HEK293T (cell line): Measurements from ENCODE around the gene SIPA1L3.

Source experiments
- CTCF ChIA-PET: fragments of 350-600 bp; formaldehyde crosslinking; extraction: SDS; loops from one replicate; lab custom pipeline; 2021; ENCODE audit warnings: antibody characterized with exemption, inconsistent platforms; lab: Yijun Ruan, JAX
- POLR2A ChIA-PET: fragments of 350-600 bp; formaldehyde crosslinking; extraction: SDS; loops from one replicate; lab custom pipeline; 2020; ENCODE audit warnings: antibody characterized with exemption, inconsistent platforms; lab: Yijun Ruan, JAX
- DNase-seq: peaks from one replicate; pipeline ENCODE4 v3.0.0; 2012; ENCODE audit warnings: mixed read lengths; ENCODE audit errors: extremely low spot score
- ARNT ChIP-seq: fragments of 450-650 bp; IDR thresholded peaks from 2 replicates; pipeline ENCODE4 v1.6.1; 2017; ENCODE audit warnings: mild to moderate bottlenecking
- BHLHE40 ChIP-seq: fragments of 450-650 bp; IDR thresholded peaks from 2 replicates; pipeline ENCODE4 v1.6.1; 2016; ENCODE audit warnings: mild to moderate bottlenecking, moderate library complexity, borderline replicate concordance
- CTBP1 ChIP-seq: fragments of 450-650 bp; IDR thresholded peaks from 2 replicates; pipeline ENCODE4 v1.6.1; 2016; ENCODE audit warnings: borderline replicate concordance
- ELF4 ChIP-seq: fragments of 450-650 bp; IDR thresholded peaks from 2 replicates; pipeline ENCODE4 v1.6.1; 2017; ENCODE audit warnings: antibody characterized with exemption
- FOXA1 ChIP-seq: fragments of 450-650 bp; IDR thresholded peaks from 2 replicates; pipeline ENCODE4 v1.6.1; 2016; ENCODE audit warnings: mild to moderate bottlenecking
- FOXK2 ChIP-seq: fragments of 450-650 bp; IDR thresholded peaks from 2 replicates; pipeline ENCODE4 v1.6.1; 2016; ENCODE audit warnings: mild to moderate bottlenecking
- FOXM1 ChIP-seq: fragments of 450-650 bp; IDR thresholded peaks from 2 replicates; pipeline ENCODE4 v1.6.1; 2017; ENCODE audit warnings: mild to moderate bottlenecking, borderline replicate concordance
- HDGF ChIP-seq: fragments of 450-650 bp; IDR thresholded peaks from 2 replicates; pipeline ENCODE4 v1.6.1; 2017; ENCODE audit warnings: antibody characterized with exemption, borderline replicate concordance
- L3MBTL2 ChIP-seq: fragments of 450-650 bp; conservative IDR thresholded peaks from 2 replicates; pipeline ENCODE4 v1.6.1; 2016; ENCODE audit warnings: mild to moderate bottlenecking
- LEF1 ChIP-seq: fragments of 450-650 bp; IDR thresholded peaks from 2 replicates; pipeline ENCODE4 v1.6.1; 2017; ENCODE audit warnings: mild to moderate bottlenecking, borderline replicate concordance
- NFRKB ChIP-seq: fragments of 450-650 bp; IDR thresholded peaks from 2 replicates; pipeline ENCODE4 v1.6.1; 2016; ENCODE audit warnings: mild to moderate bottlenecking, moderate library complexity
- SP1 ChIP-seq: fragments of 450-650 bp; IDR thresholded peaks from 2 replicates; pipeline ENCODE4 v1.6.1; 2017
- SUZ12 ChIP-seq: fragments of 450-650 bp; IDR thresholded peaks from 2 replicates; pipeline ENCODE4 v1.6.1; 2016; ENCODE audit warnings: mild to moderate bottlenecking
- TARDBP ChIP-seq: fragments of 450-650 bp; IDR thresholded peaks from 2 replicates; pipeline ENCODE4 v1.6.1; 2016
- ZNF384 ChIP-seq: fragments of 450-650 bp; IDR thresholded peaks from 2 replicates; pipeline ENCODE4 v1.6.1; 2016
- TF ChIP-seq, protein P1 (sequence below): fragments of 450-650 bp; IDR thresholded peaks from 2 replicates; pipeline ENCODE4 v1.6.1; 2016

Gene SIPA1L3

DNA sequence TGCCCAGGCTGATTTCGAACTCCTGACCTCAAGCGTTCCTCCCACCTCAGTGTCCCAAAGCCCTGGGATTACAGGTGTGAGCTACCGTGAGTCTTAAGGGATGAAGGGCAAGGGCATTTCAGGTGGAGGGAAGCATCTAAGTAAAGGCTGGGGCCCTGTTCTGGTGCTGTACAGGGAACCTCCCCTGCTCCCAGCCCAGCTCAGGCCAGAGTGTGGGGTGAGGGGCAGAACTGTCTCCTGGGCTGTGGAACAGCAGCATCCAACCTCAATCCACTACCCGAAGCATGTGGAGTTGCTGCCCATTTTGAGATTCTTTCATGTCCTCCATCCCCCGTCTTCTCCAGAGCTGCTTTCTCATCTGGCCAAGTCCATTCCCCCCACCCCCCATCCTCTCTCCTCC, 105.3 kb downstream of the SIPA1L3 start:
- CTCF ChIA-PET: no interaction called here
- POLR2A ChIA-PET: no interaction called here
- no peak for TF ChIP-seq ZNF384
- TF ChIP-seq TARDBP: no peak
- no peak for TF ChIP-seq FOXK2
- TF ChIP-seq SUZ12: no peak
- no peak for TF ChIP-seq HDGF
- TF ChIP-seq, protein P1, sequence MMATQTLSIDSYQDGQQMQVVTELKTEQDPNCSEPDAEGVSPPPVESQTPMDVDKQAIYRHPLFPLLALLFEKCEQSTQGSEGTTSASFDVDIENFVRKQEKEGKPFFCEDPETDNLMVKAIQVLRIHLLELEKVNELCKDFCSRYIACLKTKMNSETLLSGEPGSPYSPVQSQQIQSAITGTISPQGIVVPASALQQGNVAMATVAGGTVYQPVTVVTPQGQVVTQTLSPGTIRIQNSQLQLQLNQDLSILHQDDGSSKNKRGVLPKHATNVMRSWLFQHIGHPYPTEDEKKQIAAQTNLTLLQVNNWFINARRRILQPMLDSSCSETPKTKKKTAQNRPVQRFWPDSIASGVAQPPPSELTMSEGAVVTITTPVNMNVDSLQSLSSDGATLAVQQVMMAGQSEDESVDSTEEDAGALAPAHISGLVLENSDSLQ: no peak
- no peak for TF ChIP-seq ARNT
- no peak for DNase-seq

DNA sequence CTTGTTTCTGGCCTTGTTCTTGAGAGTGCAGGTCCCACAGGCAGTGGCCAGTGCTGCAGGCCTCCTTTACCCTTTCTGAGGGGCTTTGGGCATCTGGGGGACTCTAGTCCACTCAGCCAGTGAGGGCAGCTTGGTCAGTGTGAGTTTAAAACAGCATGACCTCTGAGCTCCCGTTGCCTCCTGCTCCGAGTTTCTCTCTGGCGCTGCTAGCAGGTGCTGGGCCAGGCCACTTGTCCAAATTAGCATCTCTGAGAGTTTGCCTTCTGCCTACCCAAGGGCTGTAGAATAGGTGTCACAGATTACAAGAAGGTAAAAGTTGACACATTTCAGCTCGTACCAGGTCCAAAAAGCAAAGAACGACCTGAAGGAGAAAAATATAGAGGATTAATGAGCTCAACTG, 105.9 kb downstream of the SIPA1L3 start:
- ChIA-PET POLR2A (no interaction called here), CTCF (no interaction called here)
- no peak for DNase-seq
- no peak for TF ChIP-seq SUZ12

DNA sequence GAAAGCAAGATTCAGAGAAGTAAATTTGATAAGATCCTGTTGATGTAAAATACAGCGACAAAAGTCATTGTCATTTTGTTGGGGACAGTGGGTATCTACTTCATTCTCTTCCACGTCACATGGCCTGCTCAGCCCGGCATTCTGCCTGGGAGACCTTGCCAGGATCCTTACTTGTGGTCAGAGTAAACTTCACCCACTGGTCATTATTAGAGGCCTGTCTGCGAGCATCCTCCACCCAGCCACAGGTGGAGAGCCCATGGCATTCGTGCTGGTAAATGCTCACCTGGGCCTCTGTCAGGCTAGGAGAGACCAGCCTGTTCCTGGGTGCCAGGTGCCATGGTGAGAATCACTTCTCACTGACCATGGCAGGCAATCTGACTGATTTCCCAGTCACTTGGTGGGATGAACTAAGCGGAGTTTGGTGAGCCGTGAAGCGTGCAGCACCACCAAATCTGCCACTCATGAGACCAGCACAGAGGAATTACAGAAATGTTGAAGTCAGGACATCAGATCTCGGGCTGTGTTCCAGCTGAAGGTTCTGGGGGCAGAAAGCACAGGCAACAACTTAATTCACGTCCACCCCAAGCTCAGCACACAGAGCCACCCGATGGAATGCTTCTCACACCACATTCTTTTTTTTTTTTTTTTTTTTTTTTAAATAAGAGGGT, 107.0 kb downstream of the SIPA1L3 start:
- DNase-seq: no peak
- POLR2A ChIA-PET: interaction anchor here (0.8 kb wide), 1 partner anchor 9 kb away, joined by 3 read pairs; no protein-coding TSS in a partner anchor
- CTCF ChIA-PET: interaction anchor here (0.6 kb wide), 1 partner anchor 11 kb away, joined by 5 read pairs; no protein-coding TSS in a partner anchor

DNA sequence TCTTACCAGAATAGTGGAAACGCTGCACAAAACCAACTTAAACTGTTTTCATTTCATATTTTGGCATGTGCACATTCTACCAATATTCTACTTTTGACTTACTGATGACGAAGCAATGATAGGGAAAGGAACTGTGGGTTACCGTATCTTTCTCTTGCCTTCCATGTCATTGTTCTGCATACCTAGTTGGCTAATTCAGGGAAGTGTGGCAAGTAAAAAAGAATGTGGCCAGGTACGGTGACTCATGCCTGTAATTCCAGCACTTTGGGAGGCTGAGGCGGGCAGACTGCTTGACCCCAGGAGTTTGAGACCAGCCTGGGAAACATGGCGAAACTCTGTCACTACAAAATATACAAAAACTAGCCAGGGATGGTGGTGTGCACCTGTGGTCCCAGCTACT, 108.2 kb downstream of the SIPA1L3 start:
- TF ChIP-seq ZNF384: no peak
- no peak for TF ChIP-seq SUZ12
- TF ChIP-seq SP1: no peak
- no peak for TF ChIP-seq CTBP1
- no peak for TF ChIP-seq ARNT
- TF ChIP-seq LEF1: no peak
- no peak for TF ChIP-seq NFRKB
- TF ChIP-seq L3MBTL2: no peak
- no peak for TF ChIP-seq FOXM1
- no peak for TF ChIP-seq BHLHE40
- POLR2A ChIA-PET: no interaction called here
- no peak for DNase-seq
- CTCF ChIA-PET: no interaction called here

More for the DNA sequence above, 107.0 kb downstream of the SIPA1L3 start:
- no peak for TF ChIP-seq SUZ12
- no peak for TF ChIP-seq TARDBP
- no peak for TF ChIP-seq FOXM1
- no peak for TF ChIP-seq BHLHE40
- no peak for TF ChIP-seq FOXA1
- no peak for TF ChIP-seq ELF4
- TF ChIP-seq L3MBTL2: no peak
- TF ChIP-seq CTBP1: no peak
- no peak for TF ChIP-seq NFRKB
- TF ChIP-seq, protein P1: no peak
- no peak for TF ChIP-seq FOXK2
- TF ChIP-seq SP1: no peak

DNA sequence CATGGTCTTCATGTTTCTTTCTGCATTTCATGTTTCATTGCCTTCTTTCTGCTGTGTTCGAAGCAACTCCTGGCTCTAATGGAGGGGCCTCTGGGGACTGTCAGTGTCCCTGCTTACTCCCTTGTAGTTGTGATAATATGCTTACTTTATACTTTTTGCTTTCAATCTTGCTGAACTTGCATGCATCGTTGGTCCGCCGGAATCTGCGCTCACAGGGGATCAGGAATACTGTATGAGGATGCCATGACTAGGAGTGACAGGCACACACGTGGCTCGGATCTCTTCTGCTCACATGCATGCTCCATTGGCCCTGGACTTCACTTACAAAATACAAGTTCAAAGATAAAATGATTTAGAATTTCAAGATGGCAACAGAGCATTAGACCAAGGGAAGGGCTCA, 108.8 kb downstream of the SIPA1L3 start:
- ChIA-PET POLR2A (no interaction called here), CTCF (no interaction called here)
- no peak for DNase-seq
- no peak for TF ChIP-seq BHLHE40

DNA sequence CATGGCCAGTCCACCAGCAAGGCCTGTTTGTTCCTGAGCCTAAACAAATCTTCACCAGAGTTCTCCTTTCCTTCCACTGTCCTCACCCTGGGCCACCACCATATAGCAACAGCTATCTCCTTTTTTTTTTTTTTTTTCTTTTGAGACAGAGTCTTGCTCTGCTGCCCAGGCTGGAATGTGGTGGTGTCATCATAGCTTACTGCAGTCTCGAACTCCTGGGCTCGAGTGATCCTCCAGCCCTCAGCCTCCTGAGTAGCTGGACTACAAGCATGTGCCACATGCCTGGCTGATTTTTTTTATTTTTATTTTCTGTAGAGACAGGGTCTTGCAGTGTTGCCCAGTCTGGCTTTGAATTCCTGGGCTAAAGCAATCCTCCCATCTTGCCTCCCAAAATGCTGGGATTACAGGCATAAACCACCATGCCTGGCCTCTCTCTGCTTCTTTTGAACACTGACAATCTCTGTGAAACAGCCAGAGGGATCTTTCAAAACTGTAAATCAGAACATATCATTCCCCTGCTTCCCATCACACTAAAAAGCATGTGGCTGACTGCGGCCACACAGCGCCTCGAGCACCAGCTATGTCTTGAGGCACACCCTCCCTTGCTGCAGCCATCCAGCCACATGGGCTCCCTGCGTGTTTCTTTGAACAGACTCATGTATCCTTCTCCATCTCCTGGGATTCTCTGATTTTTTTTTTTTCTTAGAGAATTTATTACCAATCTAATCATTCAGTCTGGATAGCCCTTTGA, 110.6 kb downstream of the SIPA1L3 start:
- POLR2A ChIA-PET: interaction anchor here (1.3 kb wide), 1 partner anchor 13 kb away, joined by 5 read pairs; no protein-coding TSS in a partner anchor
- CTCF ChIA-PET: no interaction called here
- no peak for DNase-seq
- TF ChIP-seq NFRKB (no peak), FOXM1 (no peak), SP1 (no peak), BHLHE40 (no peak), CTBP1 (no peak)

DNA sequence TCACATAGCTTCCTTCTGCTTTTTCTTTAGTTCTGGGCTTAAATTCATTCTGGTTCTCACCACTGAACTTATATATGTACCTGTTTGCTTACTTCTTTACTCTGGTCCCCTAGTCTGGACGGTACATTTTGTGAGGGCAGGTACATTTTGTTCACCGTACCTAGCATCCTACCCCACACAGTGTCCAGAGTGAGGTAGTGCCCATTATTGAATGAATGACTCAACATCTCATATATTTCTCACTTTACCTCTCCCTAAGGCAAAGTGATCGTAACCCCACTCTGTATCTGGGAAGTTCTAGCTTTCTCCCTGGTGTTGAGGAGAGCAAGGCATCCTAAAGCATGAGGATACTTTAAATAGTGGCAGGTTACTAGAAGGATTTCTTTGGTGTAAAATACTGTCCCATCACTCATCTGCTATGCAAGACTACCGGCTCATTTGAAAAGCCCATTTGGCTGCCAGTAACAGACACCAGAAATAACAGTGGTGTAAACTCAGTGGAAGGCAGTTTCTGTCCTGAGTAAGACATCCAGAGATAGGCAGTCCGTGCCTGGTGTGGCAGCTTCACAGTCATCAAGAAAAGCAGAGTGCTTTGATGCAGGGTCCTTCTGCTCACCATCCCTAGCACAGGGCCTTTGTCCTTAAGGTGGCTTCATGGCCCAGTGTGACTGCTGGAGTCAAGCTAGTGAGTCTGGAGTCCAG, 111.8 kb downstream of the SIPA1L3 start:
- no peak for DNase-seq
- CTCF ChIA-PET: no interaction called here
- TF ChIP-seq NFRKB (no peak), SP1 (no peak), ARNT (no peak), FOXA1 (no peak), TARDBP (no peak), ELF4 (no peak)
- POLR2A ChIA-PET: interaction anchor here (1.3 to 3.5 kb wide), 2 partner anchors 14 to 15 kb away, joined by 5 to 13 read pairs; no protein-coding TSS in a partner anchor

DNA sequence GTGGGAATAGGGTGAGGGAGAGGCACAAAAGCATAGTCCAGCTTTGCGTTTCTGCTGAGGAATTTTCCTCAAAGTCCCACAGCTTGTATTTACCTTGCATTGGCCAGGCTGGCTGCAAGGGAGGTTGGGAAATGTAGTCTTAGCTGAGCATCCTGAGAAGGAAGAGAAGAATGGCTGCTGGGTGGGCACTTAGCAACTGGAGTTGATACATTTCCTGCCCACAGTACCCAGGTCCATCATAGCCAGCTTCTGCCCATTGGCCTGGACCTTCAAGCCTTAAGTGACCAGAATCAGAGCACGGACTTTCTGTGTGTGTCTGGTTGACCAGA, 112.4 kb downstream of the SIPA1L3 start:
- no peak for DNase-seq
- TF ChIP-seq BHLHE40: no peak
- no peak for TF ChIP-seq FOXM1
- no peak for TF ChIP-seq CTBP1
- TF ChIP-seq, protein P1: no peak
- TF ChIP-seq L3MBTL2: no peak
- no peak for TF ChIP-seq FOXK2
- no peak for TF ChIP-seq FOXA1
- no peak for TF ChIP-seq NFRKB
- no peak for TF ChIP-seq ELF4
- TF ChIP-seq ZNF384: no peak
- no peak for TF ChIP-seq HDGF
- TF ChIP-seq ARNT: no peak
- no peak for TF ChIP-seq TARDBP
- TF ChIP-seq SP1: no peak
- no peak for TF ChIP-seq SUZ12
- TF ChIP-seq LEF1: no peak
- POLR2A ChIA-PET: interaction anchor here (3.5 kb wide), 1 partner anchor 15 kb away, joined by 13 read pairs; no protein-coding TSS in a partner anchor
- CTCF ChIA-PET: no interaction called here
